Tibial nerve (tissue), 4 donors: ENCODE results near the gene NCF4.

Experiments used
- EP300 ChIP-seq, 2 donors: sonication (generic); formaldehyde crosslinking; IDR thresholded peaks; one replicate each; pipeline ENCODE4 v1.6.1; 2017; ENCODE audit warnings: antibody characterized with exemption in 2 of 2, mild to moderate bottlenecking in 1 of 2
- POLR2A ChIP-seq, 2 donors: fragments of 450-650 bp; IDR thresholded peaks; one replicate each; pipeline ENCODE4 v1.6.1; 2017; ENCODE audit warnings: antibody characterized with exemption in 2 of 2, mild to moderate bottlenecking in 2 of 2, moderate library complexity in 2 of 2
- TF ChIP-seq, protein P1 (sequence below), 5 experiments: fragments of 200-600 bp in 3 of 5; fragments of 450-650 bp in 2 of 5; sonication (generic) in 3 of 5; IDR thresholded peaks; one replicate each; pipeline ENCODE4 v1.5.1; 2016 to 2019; ENCODE audit warnings: antibody characterized with exemption in 5 of 5, mild to moderate bottlenecking in 3 of 5, moderate library complexity in 2 of 5

DNA sequence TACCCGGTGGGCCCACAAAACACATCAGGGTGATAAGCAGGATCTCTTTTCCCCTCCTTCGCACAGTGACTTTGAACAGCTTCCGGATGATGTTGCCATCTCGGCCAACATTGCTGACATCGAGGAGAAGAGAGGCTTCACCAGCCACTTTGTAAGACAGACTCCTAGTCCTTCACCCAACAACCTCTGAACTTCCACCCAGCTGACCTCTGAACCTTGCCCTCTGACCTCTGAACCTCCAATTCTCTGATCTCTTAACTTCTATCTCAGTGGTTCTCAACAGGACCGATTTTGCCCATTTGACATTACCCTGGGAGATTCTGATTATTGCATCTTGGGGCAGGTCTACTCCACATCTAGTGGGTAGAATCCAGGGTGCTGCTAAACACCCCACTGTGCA is 3.2 kb downstream of the NCF4 start:
- TF ChIP-seq, protein P1, sequence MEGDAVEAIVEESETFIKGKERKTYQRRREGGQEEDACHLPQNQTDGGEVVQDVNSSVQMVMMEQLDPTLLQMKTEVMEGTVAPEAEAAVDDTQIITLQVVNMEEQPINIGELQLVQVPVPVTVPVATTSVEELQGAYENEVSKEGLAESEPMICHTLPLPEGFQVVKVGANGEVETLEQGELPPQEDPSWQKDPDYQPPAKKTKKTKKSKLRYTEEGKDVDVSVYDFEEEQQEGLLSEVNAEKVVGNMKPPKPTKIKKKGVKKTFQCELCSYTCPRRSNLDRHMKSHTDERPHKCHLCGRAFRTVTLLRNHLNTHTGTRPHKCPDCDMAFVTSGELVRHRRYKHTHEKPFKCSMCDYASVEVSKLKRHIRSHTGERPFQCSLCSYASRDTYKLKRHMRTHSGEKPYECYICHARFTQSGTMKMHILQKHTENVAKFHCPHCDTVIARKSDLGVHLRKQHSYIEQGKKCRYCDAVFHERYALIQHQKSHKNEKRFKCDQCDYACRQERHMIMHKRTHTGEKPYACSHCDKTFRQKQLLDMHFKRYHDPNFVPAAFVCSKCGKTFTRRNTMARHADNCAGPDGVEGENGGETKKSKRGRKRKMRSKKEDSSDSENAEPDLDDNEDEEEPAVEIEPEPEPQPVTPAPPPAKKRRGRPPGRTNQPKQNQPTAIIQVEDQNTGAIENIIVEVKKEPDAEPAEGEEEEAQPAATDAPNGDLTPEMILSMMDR (IDR thresholded peaks at IDR 0.05), result no peak
- TF ChIP-seq EP300 (IDR thresholded peaks at IDR 0.05), result no peak
- TF ChIP-seq POLR2A (IDR thresholded peaks at IDR 0.05), result no peak
